22Rv1 (cell line): ENCODE measurements around the gene GAS6.

Source experiments
- CTCF ChIP-seq: fragments of 450-650 bp; IDR thresholded peaks from 2 replicates; pipeline ENCODE4 v1.5.1; 2017; ENCODE audit warnings: mild to moderate bottlenecking
- ZFX ChIP-seq: fragments of 450-650 bp; IDR thresholded peaks from 2 replicates; pipeline ENCODE4 v1.6.1; 2017; ENCODE audit warnings: antibody characterized with exemption, borderline replicate concordance

DNA sequence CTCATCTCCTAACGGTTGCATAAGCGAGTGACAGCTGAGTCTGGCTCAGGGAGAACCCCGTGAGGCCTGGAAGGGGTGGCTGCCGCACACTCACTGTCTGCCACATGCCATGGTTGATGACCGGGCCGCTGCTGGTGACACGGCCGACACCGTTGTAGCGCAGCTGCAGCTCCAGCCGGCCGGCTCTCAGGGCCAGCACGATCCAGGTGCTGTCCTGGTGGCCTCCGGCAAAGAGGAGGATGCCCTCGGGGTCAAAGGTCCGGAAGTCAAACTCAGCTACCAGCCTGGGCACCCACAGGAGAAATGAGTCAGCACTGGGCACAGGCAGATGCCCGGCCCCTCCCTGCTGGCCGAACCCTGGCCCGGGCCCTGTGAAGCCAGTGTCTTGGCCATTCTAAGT, 31.7 kb downstream of the GAS6 start:
- TF ChIP-seq CTCF, result no peak
- no peak for TF ChIP-seq ZFX
